ENCODE measurements around the gene CASTOR1.
"Not testable (repeated sequence)": the region's sequence is repeated elsewhere in the genome, so short reads cannot be mapped to it uniquely, and the experiment has no call there.

Gene CASTOR1

GRCh38 chr22:30289141-30289979, at the start of gene CASTOR1:
Gene CASTOR1, minus strand, starts transcription at chr22:30289505. Its CDS starts 8 bp downstream, at chr22:30289497.
- in situ Hi-C loops (cut with MboI; ENCODE audit: low sequenced_read_pairs), result no loop called here

GRCh38 chr22:30338802-30339201, 49.5 kb upstream of the CASTOR1 start:
- in situ Hi-C loops (cut with MboI; ENCODE audit: low sequenced_read_pairs), result no loop called here

GRCh38 chr22:30338341-30338740, 49.0 kb upstream of the CASTOR1 start:
- in situ Hi-C loops (cut with MboI; ENCODE audit: low sequenced_read_pairs), result not testable (repeated sequence)

- in situ Hi-C loops (cut with MboI; ENCODE audit: low sequenced_read_pairs), result no loop called here
These were observed 48.1 kb upstream of the CASTOR1 start for GRCh38 chr22:30337461-30337778.

GRCh38 chr22:30336752-30337460, 47.6 kb upstream of the CASTOR1 start:
- in situ Hi-C loops (cut with MboI; ENCODE audit: low sequenced_read_pairs), result no loop called here

- in situ Hi-C loops (cut with MboI; ENCODE audit: low sequenced_read_pairs), result no loop called here
These were observed 45.9 kb upstream of the CASTOR1 start for GRCh38 chr22:30335236-30335635.

- in situ Hi-C loops (cut with MboI; ENCODE audit: low sequenced_read_pairs), result no loop called here
These were observed 45.3 kb upstream of the CASTOR1 start for GRCh38 chr22:30334646-30335045.

GRCh38 chr22:30333707-30334087, 44.4 kb upstream of the CASTOR1 start:
- in situ Hi-C loops (cut with MboI; ENCODE audit: low sequenced_read_pairs), result no loop called here

- in situ Hi-C loops (cut with MboI; ENCODE audit: low sequenced_read_pairs), result no loop called here
These were observed 43.8 kb upstream of the CASTOR1 start for GRCh38 chr22:30332994-30333706.

- in situ Hi-C loops (cut with MboI; ENCODE audit: low sequenced_read_pairs), result no loop called here
These were observed 43.2 kb upstream of the CASTOR1 start for GRCh38 chr22:30332551-30332950.

GRCh38 chr22:30328466-30329049, 39.3 kb upstream of the CASTOR1 start:
- in situ Hi-C loops (cut with MboI; ENCODE audit: low sequenced_read_pairs), result no loop called here

GRCh38 chr22:30327864-30328345, 38.6 kb upstream of the CASTOR1 start:
- in situ Hi-C loops (cut with MboI; ENCODE audit: low sequenced_read_pairs), result no loop called here

GRCh38 chr22:30326706-30327362, 37.5 kb upstream of the CASTOR1 start, which contains the start of gene TBC1D10A:
Gene TBC1D10A, minus strand, starts transcription at chr22:30326941. Its CDS starts 60 bp downstream, at chr22:30326881.
- in situ Hi-C loops (cut with MboI; ENCODE audit: low sequenced_read_pairs), result no loop called here

GRCh38 chr22:30326255-30326705, 37.0 kb upstream of the CASTOR1 start:
- in situ Hi-C loops (cut with MboI; ENCODE audit: low sequenced_read_pairs), result no loop called here

GRCh38 chr22:30325724-30326254, 36.5 kb upstream of the CASTOR1 start:
- in situ Hi-C loops (cut with MboI; ENCODE audit: low sequenced_read_pairs), result no loop called here

GRCh38 chr22:30325065-30325720, 35.9 kb upstream of the CASTOR1 start:
- in situ Hi-C loops (cut with MboI; ENCODE audit: low sequenced_read_pairs), result no loop called here

GRCh38 chr22:30324014-30324730, 34.9 kb upstream of the CASTOR1 start:
- in situ Hi-C loops (cut with MboI; ENCODE audit: low sequenced_read_pairs), result no loop called here

- in situ Hi-C loops (cut with MboI; ENCODE audit: low sequenced_read_pairs), result no loop called here
These were observed 33.9 kb upstream of the CASTOR1 start for GRCh38 chr22:30323246-30323645.

- in situ Hi-C loops (cut with MboI; ENCODE audit: low sequenced_read_pairs), result no loop called here
These were observed 32.2 kb upstream of the CASTOR1 start for GRCh38 chr22:30321461-30321860.

Data from hTERT RPE-1 (cell line).